Hepatocyte (in vitro differentiated cells): Measurements from ENCODE around the gene PERCC1.

Experiments used
- EZH2 ChIP-seq: fragments of 200-600 bp; sonication (generic); IDR thresholded peaks from 2 replicates; pipeline ENCODE4 v1.6.1; 2016; ENCODE audit warnings: antibody characterized with exemption, mild to moderate bottlenecking, borderline replicate concordance
- TF ChIP-seq, protein P1 (sequence below): fragments of 200-600 bp; sonication (generic); IDR thresholded peaks from 2 replicates; pipeline ENCODE4 v1.5.1; 2016; ENCODE audit warnings: antibody characterized with exemption, mild to moderate bottlenecking; ENCODE audit not compliant: poor library complexity

DNA sequence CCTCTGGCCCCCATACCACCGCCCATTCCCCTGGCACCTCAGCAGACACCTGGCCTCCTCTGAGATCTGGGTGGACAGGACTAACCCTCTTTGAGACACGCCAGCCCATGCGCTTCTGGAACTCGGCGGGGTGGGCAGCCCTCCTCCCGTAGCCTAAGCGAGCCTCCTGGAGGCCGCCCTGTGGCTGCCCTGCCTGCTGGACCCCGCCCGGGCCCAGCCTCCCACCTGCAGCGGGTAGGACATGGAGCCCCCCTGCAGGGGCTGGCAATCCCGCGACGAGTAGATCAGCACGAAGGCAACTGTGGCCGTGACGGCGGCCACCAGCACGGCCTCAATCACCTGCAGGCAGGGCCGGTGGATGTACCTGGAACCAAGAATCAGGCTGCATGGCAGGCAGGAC lies 21.7 kb downstream of the PERCC1 start:
- TF ChIP-seq, protein P1, sequence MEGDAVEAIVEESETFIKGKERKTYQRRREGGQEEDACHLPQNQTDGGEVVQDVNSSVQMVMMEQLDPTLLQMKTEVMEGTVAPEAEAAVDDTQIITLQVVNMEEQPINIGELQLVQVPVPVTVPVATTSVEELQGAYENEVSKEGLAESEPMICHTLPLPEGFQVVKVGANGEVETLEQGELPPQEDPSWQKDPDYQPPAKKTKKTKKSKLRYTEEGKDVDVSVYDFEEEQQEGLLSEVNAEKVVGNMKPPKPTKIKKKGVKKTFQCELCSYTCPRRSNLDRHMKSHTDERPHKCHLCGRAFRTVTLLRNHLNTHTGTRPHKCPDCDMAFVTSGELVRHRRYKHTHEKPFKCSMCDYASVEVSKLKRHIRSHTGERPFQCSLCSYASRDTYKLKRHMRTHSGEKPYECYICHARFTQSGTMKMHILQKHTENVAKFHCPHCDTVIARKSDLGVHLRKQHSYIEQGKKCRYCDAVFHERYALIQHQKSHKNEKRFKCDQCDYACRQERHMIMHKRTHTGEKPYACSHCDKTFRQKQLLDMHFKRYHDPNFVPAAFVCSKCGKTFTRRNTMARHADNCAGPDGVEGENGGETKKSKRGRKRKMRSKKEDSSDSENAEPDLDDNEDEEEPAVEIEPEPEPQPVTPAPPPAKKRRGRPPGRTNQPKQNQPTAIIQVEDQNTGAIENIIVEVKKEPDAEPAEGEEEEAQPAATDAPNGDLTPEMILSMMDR, result no peak
- TF ChIP-seq EZH2, result no peak
